Measurements from ENCODE around the gene SLC51B.
"Not testable (repeated sequence)": the region's sequence is repeated elsewhere in the genome, so short reads cannot be mapped to it uniquely, and the experiment has no call there.

DNA sequence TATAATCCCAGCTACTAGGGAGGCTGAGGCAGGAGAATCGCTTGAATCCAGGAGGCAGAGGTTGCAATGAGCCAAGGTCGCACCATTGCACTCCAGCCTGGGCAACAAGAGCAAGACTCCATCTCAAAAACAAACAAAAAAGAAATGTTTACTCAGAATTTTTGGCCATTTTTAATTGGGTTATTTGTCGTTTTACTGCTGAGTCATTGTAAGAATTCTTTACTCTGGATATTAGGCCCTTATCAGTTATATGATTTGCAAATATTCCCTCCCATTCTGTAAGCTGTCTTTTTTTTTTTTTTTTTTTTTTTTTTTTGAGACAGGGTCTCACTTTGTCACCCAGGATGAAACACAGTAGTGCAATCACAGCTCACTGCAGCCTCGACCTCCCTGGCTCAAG is 34.0 kb upstream of the SLC51B start:
- TF ChIP-seq, protein P1, sequence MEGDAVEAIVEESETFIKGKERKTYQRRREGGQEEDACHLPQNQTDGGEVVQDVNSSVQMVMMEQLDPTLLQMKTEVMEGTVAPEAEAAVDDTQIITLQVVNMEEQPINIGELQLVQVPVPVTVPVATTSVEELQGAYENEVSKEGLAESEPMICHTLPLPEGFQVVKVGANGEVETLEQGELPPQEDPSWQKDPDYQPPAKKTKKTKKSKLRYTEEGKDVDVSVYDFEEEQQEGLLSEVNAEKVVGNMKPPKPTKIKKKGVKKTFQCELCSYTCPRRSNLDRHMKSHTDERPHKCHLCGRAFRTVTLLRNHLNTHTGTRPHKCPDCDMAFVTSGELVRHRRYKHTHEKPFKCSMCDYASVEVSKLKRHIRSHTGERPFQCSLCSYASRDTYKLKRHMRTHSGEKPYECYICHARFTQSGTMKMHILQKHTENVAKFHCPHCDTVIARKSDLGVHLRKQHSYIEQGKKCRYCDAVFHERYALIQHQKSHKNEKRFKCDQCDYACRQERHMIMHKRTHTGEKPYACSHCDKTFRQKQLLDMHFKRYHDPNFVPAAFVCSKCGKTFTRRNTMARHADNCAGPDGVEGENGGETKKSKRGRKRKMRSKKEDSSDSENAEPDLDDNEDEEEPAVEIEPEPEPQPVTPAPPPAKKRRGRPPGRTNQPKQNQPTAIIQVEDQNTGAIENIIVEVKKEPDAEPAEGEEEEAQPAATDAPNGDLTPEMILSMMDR (IDR thresholded peaks at IDR 0.05; ENCODE audit: low read depth, low read length, poor library complexity, severe bottlenecking): not testable (repeated sequence)
- TF ChIP-seq EZH2phosphoT487 (IDR thresholded peaks at IDR 0.05; ENCODE audit: borderline replicate concordance, low read length): not testable (repeated sequence)
